SK-N-SH (cell line): ENCODE results near the gene FBXW11.

ENCODE experiments used
- EP300 ChIP-seq, 2 experiments: IDR thresholded peaks; 2 replicates each; pipeline versions ENCODE4 v1.4.0 to v1.6.1; 2012; ENCODE audit warnings: borderline replicate concordance in 1 of 2, low read depth in 1 of 2, low read length in 1 of 2
- FOXJ3 ChIP-seq: sonication (generic); formaldehyde crosslinking; IDR thresholded peaks from 2 replicates; pipeline ENCODE4 v1.5.1; 2020; ENCODE audit warnings: mild to moderate bottlenecking, missing genetic modification reagents
- GATA2 ChIP-seq: sonication (generic); formaldehyde crosslinking; IDR thresholded peaks from 2 replicates; pipeline ENCODE4 v1.5.0; 2020; ENCODE audit warnings: mild to moderate bottlenecking, missing genetic modification reagents
- NFIC ChIP-seq: IDR thresholded peaks from 2 replicates; pipeline ENCODE4 v1.4.0; 2012; ENCODE audit warnings: borderline replicate concordance
- POLR2AphosphoS5 ChIP-seq: IDR thresholded peaks from 2 replicates; pipeline ENCODE4 v1.6.1; 2012; ENCODE audit warnings: low read depth, low read length
- RFX5 ChIP-seq: IDR thresholded peaks from 2 replicates; pipeline ENCODE4 v1.6.1; 2012; ENCODE audit warnings: mild to moderate bottlenecking, improper control_type of control experiment, low read length
- YY1 ChIP-seq: IDR thresholded peaks from 2 replicates; pipeline ENCODE4 v1.4.0; 2012; ENCODE audit warnings: low read depth, mild to moderate bottlenecking
- TF ChIP-seq, protein P1 (sequence below): fragments of 200-600 bp; sonication (generic); IDR thresholded peaks from 2 replicates; pipeline ENCODE4 v1.6.1; 2017; ENCODE audit warnings: antibody characterized with exemption, mild to moderate bottlenecking, moderate library complexity
- TF ChIP-seq, protein P2 (sequence below): IDR thresholded peaks from 2 replicates; pipeline ENCODE4 v1.6.1; 2012; ENCODE audit warnings: mild to moderate bottlenecking, low read depth, low read length, moderate library complexity

DNA sequence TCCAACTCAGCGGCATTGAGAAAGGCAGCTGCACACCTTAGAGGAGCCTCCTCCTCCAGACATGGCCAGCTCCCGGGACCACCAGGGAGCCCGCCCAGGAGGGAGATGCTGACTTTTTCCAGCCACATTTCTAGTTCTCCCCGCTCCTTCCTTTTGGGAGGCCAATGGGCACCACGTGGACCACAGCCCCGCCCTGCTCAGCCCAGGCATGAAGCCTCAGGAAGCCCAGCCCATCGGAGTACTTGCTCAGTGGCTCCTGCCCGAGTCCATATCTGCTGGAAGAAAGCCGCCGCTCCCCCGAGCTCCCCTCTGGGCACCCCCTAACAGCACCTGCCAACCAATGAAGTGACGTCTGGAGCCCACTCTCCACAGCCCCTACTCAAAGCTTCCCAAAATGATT lies 168.4 kb downstream of the FBXW11 start:
- TF ChIP-seq, protein P1, sequence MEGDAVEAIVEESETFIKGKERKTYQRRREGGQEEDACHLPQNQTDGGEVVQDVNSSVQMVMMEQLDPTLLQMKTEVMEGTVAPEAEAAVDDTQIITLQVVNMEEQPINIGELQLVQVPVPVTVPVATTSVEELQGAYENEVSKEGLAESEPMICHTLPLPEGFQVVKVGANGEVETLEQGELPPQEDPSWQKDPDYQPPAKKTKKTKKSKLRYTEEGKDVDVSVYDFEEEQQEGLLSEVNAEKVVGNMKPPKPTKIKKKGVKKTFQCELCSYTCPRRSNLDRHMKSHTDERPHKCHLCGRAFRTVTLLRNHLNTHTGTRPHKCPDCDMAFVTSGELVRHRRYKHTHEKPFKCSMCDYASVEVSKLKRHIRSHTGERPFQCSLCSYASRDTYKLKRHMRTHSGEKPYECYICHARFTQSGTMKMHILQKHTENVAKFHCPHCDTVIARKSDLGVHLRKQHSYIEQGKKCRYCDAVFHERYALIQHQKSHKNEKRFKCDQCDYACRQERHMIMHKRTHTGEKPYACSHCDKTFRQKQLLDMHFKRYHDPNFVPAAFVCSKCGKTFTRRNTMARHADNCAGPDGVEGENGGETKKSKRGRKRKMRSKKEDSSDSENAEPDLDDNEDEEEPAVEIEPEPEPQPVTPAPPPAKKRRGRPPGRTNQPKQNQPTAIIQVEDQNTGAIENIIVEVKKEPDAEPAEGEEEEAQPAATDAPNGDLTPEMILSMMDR = no peak
- TF ChIP-seq NFIC (no peak), EP300 (IDR thresholded peaks at IDR 0.05; ENCODE audit: borderline replicate concordance in 1 of 2, low read depth in 1 of 2, low read length in 1 of 2) (no peak), RFX5 (no peak), FOXJ3 (CRISPR knock-in tag) (no peak), GATA2 (CRISPR knock-in tag) (no peak), POLR2AphosphoS5 (no peak), YY1 (no peak)
- TF ChIP-seq, protein P2, sequence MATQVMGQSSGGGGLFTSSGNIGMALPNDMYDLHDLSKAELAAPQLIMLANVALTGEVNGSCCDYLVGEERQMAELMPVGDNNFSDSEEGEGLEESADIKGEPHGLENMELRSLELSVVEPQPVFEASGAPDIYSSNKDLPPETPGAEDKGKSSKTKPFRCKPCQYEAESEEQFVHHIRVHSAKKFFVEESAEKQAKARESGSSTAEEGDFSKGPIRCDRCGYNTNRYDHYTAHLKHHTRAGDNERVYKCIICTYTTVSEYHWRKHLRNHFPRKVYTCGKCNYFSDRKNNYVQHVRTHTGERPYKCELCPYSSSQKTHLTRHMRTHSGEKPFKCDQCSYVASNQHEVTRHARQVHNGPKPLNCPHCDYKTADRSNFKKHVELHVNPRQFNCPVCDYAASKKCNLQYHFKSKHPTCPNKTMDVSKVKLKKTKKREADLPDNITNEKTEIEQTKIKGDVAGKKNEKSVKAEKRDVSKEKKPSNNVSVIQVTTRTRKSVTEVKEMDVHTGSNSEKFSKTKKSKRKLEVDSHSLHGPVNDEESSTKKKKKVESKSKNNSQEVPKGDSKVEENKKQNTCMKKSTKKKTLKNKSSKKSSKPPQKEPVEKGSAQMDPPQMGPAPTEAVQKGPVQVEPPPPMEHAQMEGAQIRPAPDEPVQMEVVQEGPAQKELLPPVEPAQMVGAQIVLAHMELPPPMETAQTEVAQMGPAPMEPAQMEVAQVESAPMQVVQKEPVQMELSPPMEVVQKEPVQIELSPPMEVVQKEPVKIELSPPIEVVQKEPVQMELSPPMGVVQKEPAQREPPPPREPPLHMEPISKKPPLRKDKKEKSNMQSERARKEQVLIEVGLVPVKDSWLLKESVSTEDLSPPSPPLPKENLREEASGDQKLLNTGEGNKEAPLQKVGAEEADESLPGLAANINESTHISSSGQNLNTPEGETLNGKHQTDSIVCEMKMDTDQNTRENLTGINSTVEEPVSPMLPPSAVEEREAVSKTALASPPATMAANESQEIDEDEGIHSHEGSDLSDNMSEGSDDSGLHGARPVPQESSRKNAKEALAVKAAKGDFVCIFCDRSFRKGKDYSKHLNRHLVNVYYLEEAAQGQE = no peak
